HuH-7.5 (cell line): Measurements from ENCODE around the gene SPON1.
A peak's percentile ranks its signal among the peaks of the same experiment; 100 is the strongest.

Experiments used
- DNase-seq: peaks from one replicate; pipeline ENCODE4 v3.0.0; 2011; ENCODE audit warnings: low spot score

SPON1 gene

GRCh38 chr11:14189874-14190273, 227.4 kb downstream of the SPON1 start:
- no peak for DNase-seq

DNA sequence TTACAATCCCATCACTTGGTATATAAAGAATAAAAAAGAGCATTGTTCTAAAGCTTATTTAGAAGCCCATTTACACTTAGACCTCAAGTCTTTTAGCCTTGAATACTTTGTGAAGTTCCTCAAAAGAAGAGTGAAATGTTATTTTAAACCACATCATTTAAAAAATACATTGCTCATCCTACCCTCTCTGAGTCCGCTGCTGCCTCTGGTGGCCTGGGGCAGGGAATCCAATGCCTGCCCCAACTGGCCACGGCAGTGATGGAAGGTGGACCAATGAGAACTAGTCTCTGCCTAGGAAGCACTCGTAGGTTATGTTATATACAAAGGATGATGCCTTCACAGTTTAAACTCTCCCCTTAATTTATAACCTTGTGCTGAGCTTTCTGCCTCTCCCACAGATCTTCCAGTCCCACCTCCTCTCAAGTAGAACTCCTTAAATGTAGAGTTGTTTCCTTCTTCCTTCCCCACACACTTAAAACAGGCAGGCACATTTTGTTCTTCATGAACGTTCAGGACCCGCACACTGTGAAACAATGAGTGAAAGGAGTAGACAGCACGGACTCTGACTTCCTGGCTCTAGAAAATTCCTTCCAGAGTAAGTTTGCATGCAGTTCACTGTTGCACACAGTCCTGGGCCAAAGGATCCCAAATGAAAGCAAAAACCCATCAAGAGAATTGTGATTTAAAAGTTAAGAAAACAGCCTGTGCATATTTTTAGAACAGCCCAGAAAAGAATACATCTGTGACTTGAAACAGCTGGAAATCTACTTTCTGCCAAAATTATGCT, 228.7 kb downstream of the SPON1 start:
- no peak for DNase-seq

DNA sequence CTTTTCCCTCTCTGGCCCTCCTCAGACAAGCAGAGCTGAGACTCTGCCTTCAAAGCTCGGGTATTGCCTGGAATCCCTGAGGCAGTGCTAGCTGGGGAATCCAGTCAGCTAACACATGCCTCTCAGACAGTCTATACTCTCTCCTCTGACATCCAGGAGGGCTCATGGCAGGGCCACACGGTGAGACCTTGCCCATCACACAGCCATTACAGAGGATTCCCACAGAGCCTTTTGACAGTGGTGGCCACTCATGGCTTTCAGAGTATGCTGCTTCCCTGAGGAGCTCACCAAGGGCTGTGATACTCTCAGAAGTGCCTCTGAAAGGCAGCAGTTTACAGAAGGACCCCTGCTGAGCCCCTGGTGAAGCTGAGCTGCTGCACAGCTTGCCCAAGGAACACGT, 231.1 kb downstream of the SPON1 start:
- DNase-seq = no peak

GRCh38 chr11:14202251-14203196, 240.0 kb downstream of the SPON1 start:
- DNase-seq = no peak

DNA sequence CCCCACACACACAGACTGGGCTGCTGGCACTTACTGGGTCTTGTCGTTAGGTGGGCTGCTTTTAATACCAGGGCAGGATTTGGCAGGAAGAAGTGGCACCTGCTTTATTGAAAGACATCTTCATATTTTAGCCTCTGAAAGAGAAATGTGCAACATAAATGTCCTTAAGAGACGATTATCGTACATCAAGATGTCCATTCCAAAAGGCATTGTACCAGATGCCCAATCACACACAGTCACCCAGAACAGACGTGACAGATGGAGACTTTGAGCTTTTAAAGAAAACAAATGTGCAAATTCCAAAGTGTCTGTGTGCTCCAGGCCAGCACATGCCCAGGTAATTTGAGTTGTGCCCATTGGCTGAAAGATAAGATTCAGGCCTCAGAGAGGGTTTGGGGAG, 240.8 kb downstream of the SPON1 start:
- no peak for DNase-seq

DNA sequence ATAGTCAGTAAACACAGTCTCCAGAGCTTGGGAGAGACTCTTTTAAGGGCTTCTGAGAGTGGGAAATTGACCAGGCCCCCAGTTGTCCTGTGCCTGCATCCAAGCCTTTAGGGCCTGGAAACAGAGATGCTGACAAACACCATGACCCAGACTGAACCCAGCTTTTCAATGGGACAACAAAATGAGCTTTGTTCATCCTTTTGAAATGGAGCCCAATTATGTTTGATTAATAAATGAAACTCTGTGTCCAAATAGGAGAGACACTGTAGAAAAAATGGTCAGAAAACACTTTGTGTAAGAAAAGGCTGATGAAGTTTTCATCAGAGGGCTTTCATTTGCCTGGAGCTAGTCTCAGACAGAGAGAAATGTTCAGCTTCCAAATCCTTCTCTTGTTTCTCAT, 250.5 kb downstream of the SPON1 start:
- DNase-seq = no peak

GRCh38 chr11:14218728-14219127, 256.2 kb downstream of the SPON1 start:
- no peak for DNase-seq

DNA sequence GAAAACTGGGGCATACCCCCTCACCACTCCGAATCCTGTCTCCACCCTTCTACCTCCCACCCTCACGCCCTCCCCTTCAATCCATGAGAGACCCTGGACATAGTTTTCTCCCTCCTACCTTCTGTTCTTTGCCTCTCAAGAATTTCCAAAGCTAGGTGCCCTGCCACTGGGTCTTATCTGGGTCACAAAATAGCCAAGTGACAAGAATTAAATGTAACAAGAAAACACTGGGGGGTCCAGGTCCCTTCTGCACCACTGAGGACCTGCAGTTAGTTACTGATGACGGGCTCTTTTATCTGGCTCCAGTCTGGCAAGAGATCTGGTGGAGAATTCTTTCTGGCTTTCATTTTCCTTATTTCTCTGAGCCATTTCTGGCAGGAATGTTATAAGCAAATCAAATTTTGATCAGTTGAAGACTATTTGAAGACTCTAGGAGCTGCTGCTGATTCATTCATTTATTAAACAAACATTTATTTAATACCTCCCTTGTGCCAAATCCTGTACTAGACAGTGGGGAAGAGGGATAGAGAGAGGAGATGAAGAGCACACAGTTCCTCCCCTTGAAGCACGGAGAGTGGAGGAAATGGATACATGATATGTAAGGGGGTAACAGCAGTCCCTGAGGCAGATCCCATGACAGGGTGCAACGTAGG, 261.2 kb downstream of the SPON1 start:
- no peak for DNase-seq

GRCh38 chr11:14224395-14224794, 261.9 kb downstream of the SPON1 start:
- DNase-seq = no peak

GRCh38 chr11:14225666-14226065, 263.1 kb downstream of the SPON1 start:
- DNase-seq = no peak

GRCh38 chr11:14228356-14228755, 265.8 kb downstream of the SPON1 start:
- DNase-seq = no peak

DNA sequence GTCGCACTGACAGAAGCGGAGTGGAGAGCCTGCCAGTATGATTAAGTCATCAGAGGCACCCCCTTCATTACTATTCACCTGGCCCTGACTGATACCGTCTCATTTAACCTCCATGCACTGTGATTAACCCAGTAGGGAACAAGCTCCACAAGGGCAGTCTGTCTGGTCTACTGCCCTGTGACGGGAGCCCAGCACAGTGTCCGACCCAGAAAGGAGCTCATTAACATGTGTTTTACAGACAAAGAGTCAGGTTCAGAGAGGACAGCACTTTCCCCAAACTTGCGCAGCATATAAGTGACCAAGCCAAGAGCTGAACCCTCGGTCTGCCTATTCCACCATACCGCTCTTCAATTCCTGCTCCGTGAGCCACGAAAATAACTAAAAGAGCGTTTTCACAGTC, 266.9 kb downstream of the SPON1 start:
- no peak for DNase-seq

DNA sequence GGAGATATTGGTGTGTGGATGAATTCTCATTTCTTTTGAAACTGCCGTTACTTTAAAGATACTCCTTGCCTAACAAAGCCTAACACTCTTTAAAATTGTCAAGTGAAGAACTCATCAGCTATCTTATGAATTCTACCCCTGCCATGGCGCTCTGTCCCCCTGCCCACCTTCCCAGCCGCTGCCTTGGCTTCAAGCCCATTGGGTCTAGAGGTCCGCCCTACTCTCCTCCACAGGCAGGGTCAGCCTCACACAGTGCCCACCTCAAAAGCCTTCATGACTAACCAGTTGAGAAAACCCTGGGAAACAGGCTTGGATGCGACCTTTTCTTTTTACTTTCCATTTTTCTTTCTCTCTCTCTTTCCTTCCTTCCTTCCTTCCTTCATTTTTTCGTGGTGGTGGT, 267.9 kb downstream of the SPON1 start:
- no peak for DNase-seq

- DNase-seq = peak; percentile 16
Observed at GRCh38 chr11:14232652-14233051, 270.1 kb downstream of the SPON1 start.

DNA sequence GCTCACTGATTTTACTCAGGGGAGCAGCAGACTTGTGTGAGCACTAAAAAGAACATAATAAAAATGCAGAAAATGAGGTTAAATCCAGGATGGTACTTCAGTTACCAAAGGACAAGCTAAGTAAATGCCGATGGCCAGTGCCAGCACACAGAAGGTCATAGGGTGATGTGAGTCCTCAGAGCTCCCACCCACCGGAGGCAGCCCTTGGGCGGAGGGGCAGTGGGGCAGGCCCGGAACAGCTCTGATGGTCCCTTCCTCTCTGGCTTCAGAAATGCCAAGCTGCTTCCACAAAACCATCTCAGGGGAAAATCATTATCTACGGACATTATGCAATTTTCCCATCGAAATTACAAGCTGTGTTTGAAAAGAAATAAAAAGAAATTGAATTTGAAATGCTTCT, 271.9 kb downstream of the SPON1 start:
- no peak for DNase-seq

DNA sequence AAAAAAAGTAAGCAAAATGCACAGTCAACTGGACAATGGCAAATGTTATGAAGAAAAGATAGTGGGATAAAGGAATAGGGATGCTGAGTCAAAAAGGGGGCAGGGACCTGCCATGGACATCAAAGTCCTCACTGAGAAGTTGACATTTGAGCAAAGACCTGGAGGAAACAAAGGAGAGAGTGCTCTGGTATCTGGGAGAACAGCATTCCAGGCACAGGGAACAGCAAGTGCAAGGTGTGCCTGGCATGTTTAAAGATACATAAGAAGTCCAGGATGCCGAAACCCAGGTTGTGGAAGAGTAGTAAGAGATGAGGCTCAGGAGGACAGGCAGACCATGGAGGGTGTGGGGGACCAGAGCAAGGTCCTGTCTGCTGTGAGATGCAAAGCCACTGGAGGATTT, 273.2 kb downstream of the SPON1 start:
- no peak for DNase-seq

DNA sequence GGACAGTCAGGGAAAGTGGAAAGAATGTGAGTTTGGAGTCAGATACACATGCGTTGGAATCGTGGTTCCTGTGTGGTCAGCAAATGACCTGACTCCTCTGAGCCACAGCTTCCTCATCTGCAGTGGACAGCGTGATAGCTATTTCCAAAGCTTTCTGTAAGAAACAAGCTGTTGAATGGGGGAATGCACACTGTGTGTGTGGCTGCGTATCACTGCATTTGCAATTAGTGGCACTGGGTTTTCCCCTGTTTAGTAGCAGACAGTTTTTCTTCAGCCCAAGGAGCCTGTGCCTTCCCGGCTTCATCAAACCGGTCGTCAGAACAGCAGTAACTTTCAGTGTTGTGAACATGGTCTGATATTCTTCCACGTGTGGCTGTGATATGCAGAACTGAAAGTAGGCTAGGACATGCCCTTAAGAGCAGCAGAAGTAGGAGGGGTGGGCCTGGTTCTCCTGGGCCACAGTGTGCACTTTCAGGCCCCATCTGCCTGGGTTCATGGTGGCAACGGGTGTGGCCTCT, 275.0 kb downstream of the SPON1 start:
- DNase-seq = no peak

GRCh38 chr11:14240221-14240620, 277.7 kb downstream of the SPON1 start:
- no peak for DNase-seq

DNA sequence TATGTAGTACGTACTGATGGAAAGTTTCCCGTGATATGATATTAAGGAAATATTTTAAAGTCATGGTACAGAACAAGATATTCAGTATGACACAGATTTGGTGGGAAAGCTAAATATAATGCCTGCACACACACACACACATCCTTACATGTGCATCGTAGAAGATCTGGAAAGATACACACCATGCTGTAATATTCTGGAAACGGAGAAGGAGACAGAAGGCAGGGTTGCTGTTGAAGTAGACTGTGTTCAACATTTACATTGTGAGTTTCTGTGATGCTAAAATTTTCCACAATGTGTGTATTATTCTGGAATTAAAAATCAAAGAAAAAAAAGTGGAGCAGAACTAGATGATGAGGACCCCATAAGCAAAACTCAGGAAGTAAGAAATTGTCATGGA, 278.4 kb downstream of the SPON1 start:
- DNase-seq = no peak

DNA sequence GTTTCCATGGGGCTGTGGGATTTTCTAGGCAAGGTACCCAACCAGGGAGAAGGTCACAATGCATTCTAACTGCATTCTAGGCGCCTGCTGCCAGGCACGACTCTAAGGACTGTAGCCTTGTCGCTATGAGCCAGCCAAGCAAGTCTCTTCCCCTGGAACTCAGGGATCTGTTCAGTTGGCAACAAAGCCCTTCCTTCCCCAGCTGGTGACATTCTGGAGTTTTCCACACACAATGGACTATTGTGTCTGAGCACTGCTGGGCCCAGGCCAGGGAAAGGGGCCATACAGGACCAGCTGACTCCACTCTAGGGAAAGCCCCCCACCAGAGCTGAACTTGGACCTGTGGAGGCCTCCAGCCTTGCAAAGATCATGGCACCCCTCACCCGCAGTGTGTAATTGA, 279.7 kb downstream of the SPON1 start:
- no peak for DNase-seq

GRCh38 chr11:14242733-14243132, 280.2 kb downstream of the SPON1 start:
- no peak for DNase-seq

GRCh38 chr11:14244926-14245325, 282.4 kb downstream of the SPON1 start:
- DNase-seq = no peak

DNA sequence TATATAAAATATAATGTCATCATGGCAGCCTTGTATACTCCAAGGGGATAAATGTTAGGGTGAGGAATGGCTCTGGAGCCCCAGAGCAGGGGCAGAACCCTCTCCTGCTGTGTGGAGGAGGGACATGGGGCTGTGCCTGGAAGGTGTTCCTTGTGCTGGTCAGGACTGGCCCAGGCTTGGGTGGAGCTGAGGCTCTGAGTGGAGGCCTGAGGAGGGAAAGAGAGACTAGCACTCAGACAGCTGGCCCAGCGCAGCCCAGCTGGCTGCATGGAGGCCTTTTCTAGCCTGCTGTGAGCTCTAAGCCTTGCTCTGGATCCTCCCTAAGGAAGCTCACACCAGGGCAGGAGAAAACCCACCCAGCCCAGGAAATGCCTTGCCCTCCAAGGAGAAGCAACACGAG, 282.9 kb downstream of the SPON1 start:
- no peak for DNase-seq
